GM21576 (cell line): ENCODE results near the gene PLA2G2C.

Experiments used
- ATAC-seq: cut with Tn5 transposase; IDR thresholded peaks from one replicate; pipeline ENCODE4 v1.9.1; 2021; ENCODE audit warnings: mild to moderate bottlenecking, moderate library complexity; ENCODE audit not compliant: unreplicated experiment

PLA2G2C gene

DNA sequence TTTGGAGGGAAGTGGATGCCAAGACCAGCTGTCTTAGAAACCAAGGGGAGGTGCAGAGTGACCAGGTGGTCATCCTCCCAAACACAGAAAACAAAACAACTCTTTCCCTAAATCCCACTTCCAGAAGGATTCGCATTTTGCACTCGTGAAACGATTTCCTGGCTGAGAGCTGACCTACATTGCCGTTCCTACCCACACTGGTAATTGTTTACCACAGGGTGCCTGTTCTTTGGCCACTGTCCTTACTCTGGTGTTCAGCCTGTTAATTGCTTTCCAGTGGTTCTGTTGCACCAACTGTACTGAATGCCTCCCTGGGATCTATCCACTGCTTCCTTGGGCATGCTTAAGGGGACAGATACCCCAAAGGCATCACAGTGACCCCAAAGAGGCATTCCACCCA, 23.2 kb upstream of the PLA2G2C start:
- ATAC-seq, result no peak

DNA sequence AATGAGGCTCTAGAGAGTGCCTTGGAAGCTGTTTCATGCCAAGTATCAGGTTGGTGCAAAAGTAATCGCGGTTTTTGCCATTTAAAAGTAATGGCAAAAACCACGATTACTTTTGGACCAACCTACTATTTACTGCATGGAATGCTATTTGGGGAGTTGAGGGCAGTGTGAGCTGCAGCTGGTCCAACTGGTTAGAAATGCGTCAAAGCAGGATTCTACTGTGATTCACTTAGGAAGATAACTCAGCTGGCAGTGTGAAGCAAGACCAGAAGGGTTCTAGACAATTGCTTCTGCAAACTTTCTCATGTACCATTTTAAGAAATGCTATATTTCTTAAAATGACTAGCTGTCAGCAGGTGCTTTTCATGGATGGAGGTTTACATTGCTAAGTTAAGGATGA, 21.2 kb upstream of the PLA2G2C start:
- ATAC-seq, result no peak

DNA sequence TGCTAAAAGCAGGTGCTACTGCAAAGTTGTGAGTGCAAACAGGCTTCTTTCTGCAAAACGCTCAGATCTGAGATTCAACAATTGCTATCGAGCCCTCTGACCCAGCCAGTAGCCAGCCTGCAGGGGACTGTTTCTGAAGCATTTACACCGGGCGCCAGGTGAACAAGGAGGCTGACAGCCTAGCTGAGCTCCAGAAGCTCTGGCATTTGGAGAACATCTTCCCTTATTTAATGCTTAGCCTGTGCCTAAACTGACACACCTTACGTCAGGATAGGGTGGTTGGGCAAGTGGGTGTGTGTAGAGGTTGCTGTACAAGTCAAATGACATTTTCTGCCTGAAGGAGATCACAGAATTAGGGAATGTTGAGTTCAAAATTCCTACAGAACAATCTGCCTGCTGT, 15.8 kb upstream of the PLA2G2C start:
- no peak for ATAC-seq

DNA sequence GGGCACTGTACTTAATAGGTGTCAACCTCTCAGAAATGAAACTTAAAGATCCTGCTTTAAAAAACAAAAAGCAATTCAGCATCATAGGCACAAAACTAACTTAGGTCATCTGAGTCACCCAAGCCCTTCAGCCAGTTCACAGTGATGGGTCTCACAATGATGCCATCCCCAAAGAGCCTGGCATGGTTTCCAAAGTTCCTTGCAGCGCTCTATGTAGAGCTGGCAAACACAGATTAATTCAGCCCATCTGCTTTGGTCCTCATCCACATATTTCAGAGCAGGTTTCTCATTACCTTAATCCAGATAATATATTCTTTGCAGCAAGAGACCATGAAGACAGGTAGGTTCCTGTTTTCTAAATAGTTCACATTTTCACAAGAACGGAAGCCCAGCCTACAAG, 14.6 kb upstream of the PLA2G2C start:
- ATAC-seq, result no peak

DNA sequence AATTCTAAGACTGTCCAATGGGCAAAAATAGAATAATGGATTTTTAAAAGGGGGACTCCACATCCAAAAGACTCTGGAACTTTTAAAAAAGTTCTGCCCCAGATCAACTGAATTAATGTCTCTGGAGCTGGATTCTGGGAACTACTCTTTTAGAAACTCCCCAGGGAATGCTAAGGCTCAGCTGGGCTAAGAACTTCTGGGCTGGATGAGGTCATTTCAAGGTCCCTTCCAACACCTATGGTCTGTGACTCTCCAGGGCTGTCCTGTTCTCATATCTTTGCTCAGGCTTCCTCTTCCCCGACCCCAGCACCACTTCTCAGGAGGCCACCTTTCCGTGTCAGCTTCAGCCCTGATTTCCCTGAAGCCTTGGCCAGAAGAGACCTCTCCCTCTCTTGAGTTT, 13.5 kb upstream of the PLA2G2C start:
- ATAC-seq, result no peak

DNA sequence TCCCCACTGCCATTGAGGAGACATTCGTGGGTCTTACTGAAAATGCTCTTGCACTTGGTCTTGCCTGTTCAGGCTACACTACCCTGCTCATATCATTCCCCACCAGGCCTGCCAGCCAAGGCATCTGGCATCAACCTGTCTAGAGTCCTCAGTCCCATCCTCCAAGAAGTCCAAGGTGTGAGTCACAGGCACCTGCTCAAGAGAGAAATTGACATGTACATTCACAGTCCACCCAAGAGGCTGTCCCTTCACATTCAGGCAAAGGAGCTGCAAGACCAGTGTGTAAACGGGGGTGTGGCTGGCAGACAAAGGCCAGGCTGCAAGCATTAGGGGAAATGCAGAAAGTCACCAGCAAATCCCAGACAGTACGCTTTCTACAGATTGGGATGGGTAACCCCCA, 13.1 kb upstream of the PLA2G2C start:
- no peak for ATAC-seq

DNA sequence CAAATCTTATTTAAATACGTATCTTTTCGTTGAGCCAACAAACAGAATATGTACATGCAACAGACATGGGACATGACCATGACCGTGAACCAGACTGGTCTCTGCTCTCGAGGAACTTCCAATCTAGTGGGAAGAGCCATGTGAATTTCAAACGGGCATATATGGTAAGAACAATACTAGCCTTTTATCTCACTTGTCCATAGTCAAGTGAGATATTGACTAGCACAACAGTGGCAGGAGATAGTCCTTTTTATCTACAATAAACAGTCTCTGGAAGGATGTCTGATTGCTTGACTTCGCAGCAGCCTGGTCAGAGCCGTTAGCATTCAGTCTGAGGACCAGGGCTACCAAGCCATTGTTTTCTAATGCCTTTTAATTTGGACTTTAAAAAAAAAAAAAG, 12.6 kb upstream of the PLA2G2C start:
- no peak for ATAC-seq

DNA sequence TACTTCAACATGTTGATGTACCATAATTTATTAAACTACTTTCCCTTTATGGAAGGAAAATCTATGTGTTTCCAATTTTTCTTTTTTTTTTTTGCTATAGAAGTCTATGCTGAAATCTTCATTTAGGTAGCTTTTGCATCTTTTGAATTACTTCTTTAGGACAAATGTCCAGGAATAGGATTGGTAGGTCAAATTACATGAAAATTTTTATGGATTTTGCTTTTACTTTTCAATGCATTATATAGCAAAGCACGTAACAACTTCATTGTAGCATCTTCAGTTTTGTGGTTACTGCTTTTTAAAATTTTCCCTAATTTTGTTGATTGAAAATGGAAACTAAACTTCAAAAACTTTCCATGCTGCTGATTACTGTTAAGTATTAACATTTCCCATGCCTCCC, 12.0 kb upstream of the PLA2G2C start:
- no peak for ATAC-seq

DNA sequence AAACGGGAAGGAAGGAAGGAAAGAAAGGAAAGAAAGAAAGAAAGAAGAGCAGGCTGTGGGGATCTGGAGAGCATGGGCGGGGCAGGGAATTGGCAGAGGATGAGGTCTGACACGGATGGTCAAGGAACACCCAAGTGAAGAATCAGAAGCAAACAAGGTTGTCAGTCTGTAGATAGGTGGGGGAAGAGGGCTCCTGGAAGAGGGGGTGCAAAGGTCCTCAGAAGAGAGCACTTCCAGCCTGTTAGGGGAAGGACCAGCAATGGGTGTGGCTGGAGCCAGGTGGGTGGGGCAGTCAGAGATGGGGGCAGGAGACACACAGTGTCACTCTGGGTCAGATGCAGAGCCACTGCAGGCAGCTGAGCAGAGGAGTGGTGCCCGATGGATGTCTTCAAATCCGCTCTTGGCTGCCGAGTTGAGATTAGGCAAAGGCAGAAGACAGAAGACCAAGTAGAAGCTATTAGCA, 11.0 kb upstream of the PLA2G2C start:
- ATAC-seq, result no peak

DNA sequence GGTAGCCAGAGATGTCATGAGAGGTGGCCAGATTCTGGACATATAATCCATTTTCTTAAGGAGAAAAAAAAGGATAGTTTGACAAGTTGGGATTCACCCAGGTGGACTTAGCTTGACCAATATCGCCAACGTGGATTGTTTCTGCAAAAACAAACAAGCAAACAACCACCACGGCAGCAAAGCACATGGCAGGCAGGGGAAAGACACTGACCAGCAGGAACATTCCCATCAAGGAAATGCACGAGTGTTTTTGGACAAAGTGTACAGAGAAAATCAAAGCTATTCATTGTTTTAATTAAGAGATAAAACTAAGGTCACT, 9.1 kb upstream of the PLA2G2C start:
- ATAC-seq, result no peak

DNA sequence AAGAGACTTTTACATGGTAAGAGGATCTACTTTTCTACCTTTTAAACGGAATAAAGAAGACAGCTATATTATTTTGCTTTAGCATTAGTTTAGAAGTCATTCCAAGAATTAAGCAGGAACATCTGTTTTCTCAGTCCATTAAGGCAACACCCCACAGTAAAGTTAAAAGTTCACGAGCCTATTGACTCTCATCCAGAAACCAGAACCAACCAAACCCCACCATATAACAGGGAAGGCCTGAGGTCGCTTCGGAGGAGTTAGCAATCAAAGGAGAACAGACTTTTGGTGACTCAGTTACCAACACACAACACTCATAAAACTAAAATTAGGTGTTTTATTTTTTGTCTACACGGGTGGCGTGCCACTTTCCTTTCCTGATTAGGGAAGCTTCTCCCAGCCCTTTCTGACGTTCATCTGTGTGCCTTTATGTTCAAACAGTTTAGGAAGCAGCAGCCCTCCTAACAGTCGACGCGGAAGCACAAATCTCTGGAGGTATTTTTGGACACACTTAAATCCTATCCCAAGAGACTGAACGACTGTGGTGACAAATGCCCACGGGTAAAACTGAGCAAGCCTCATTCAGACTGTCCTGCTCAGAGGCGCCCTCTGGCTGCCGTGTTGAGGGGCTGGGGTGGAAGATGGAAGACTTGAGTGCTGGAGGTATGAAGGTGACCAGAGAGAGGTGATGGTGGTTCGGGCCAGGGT, 8.6 kb upstream of the PLA2G2C start:
- no peak for ATAC-seq

DNA sequence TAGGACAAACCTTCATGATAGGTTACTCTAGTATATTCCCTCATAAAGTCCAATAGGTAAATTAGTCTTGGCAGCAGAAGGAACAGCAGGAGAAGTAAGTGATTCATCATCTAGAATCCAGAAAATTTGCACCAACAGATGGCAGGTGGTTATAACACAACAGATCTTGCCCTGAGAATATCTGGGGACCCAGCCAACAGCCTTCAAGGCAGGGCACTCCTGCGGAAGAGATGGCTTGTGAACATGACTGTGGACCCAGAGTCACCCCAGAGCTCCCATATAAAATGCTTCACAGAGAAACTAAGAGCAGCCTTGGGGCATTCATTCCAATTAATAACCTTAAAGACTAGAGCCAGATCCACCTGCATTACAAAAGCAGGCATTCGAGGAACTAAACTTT, 7.9 kb upstream of the PLA2G2C start:
- no peak for ATAC-seq

DNA sequence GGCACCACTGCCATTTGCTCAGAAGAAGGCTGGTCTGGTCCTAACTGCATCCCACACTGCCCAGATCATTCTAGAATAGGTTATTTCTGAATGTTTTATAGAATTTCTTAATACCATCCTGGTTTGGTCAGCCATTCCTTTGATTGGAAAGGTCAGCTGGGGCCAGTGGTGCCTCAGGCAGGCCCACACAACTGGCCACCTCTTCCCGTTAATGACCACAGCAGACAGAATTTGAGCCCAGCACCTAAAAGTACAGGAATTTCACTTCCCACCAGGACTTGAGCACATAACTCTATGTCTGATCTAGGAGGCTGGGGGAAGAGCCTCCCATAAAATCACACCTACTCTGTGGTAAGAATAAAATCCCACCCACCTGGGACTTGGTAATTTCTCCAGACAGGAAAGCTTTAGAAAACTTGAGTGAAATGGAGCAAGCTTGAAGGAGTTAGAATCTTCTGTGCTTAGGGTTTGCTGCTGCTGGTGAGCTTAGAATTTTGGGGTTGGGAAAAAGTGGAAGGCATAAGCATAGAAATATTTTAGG, 6.6 kb upstream of the PLA2G2C start:
- no peak for ATAC-seq

DNA sequence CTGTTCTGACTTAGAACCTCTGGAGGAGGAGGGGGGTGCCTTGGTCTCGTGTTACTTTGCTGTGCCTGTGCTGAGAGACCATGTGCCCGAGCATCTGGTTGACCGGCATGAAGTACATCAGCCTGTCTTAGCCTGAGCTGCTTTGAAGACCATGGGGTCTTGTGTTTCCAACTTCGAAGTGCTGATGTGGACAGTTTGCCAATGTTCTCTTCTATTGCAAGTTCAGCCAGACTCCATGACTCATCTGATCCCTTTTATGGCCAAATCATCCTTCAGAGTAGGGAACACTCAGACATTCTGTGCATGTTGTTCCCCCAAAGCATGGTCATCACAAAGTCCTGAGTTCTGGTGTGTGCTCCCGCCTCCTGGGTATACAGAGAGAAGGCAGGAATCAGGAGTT, 6.0 kb upstream of the PLA2G2C start:
- no peak for ATAC-seq

DNA sequence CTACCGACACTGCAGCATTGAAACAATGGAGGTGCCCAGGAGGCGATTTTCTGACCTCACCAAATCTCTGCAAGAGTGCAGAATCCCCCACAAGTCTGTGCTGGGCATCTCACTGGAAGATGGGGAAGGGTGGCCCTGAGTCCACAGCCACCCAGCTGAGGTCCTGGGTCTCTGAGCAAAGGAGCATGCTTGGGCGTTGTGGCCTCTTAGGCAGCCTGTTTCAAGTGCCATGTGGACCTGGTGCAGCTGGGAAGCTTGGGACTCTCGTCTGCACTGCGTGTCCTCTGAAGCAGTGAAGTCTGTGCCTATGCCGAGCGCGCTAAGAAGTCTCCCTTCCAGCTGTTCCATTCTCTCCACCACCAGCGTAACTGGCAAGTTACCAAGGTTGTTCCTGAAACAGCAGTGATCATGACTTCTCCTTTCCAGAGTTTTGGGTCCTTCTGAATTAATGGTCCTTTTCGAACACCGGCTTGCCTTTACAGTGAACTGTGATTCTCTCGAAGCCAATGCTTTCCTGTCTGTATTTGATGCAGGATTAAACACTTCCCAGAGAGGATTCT, 5.0 kb upstream of the PLA2G2C start:
- no peak for ATAC-seq

DNA sequence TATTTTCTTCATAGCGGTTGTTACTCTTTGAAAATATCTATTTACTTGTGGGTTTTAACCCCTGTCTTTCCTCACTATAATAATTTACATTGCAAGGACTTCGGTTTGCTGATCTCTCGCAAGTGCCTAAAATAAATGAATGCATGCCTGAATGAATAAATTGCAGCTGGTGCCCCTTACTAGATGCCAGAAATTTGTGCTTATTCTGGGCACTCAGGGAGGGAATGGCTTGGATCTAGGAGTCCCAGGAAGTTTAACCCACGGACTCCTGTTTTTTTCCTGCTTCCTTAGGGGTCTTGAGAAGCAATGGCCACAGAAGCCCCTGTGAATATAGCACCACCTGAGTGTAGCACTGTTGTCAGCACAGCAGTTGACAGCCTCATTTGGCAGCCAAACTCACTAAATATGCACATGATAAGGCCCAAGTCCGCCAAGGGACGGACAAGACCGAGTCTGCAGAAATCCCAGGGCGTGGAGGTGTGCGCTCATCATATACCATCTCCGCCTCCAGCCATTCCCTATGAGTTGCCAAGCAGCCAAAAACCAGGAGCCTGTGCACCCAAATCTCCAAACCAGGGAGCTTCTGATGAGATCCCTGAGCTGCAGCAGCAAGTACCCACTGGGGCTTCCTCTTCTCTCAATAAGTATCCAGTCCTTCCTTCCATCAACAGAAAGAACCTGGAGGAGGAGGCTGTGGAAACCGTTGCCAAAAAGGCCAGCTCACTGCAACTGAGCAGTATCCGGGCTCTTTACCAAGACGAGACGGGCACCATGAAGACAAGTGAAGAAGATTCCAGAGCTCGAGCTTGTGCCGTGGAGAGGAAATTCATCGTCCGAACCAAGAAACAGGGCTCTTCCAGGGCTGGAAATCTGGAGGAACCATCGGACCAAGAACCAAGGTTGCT, 4.2 kb upstream of the PLA2G2C start:
- no peak for ATAC-seq

DNA sequence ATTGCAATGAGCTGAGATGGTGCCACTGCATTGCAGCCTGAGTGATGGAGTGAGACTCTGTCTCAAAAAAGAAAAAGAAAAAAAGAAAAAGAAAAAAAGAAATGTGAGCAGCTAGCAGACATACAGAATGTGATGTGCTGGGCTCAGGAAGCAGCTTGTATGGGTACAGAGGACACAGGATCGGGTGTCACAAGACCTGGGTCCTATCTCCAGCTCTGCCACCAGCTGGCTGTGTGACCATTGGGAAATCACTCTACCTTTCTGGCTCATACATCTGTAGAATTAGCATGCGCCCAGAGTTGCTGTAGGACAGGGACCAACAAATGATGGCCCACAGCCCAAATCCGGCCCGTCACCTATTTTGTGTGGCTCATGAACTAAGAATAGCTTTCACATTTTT, 3.3 kb upstream of the PLA2G2C start:
- no peak for ATAC-seq

DNA sequence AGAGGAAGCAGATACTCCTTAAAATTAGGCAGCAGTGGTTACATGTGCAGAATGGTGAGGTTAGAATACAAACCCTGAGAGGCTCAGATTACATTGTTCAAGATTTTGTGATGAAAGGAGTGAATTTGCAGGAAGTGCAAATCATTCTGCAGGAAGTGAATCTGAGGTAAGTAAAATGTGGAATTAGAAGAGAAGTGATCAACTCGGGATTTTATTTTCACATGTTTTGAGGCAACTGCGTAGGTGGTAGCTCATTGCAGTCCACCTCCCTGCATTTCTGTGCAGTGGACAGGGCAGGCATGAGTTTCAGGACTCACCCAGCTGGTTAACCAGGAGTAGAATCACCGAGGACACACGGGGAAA, 2.1 kb upstream of the PLA2G2C start:
- ATAC-seq, result no peak

DNA sequence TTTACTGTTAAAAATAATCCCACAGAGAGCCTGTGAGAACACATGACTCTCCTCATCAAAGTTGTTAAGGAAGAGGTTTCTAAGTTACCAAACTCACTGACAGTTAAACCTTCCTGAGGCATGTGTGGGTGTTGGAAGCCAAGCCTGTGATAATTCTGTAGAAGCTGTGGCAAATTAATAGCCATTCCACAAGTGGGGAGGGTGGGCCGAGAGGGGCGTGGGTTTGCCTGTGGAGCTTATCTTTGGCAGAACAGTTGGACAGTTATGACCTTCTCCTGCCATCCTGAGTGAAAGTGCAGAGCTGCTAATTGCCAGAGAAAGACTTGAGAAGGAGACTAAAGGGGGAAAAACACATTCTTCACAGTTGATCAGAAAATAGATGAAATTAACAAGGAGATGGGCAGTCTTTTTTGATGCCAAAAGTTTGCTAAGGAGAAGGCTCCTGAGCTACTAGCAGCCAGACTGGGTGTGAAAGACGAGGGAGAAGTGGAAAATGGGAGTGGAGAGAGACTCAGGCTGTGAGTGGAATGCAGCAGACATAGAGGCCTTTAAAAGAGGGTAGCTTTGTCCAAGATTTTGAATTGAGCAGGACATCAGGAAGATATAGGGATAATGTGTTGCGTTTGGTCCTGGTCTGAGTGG, 1.6 kb upstream of the PLA2G2C start:
- ATAC-seq, result no peak

DNA sequence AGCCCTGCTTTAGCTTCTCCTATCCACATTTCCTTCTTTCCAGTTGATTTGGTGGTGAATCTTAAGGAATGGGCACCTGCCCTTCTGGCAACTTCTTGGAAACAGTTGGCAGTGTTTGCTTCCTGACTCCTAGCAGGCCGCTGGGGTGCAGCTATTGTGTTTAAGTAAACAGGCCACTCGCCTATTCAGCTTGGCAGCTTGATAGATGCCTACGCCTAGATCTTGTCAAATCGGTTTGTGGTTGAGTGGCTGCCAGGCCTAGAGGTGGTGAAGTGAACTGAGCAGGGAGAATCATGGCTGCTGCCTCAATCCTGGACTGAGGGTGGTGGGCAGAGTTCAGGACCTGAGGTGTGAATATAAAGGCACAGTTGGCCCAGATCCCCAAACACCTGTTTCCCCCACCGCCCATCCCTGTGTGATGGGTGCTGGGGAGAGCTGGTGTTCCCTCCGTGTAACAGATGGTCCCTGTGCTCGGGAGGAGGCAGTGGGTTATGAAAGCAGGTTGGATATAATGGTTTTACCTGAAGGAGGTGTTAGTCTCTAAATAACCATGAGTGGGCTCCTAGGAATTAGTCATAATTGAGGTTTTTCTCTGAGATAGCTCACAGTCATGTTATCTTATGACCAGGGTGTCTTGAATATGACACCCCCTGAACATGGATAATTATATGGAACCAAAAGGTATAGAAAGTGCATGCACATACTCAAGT, 940 bp upstream of the PLA2G2C start:
- ATAC-seq, result no peak
